Activated naive CD4-positive, alpha-beta T cell treated with anti-CD3 and anti-CD28 coated beads, Interleukin-2, amount 50 U/mL, for 16 hours (primary cell): ENCODE measurements around the gene MAP1B.

ENCODE experiments used
- DNase-seq: peaks from one replicate; pipeline ENCODE4 v3.0.0-alpha.2; 2020

MAP1B gene

DNA sequence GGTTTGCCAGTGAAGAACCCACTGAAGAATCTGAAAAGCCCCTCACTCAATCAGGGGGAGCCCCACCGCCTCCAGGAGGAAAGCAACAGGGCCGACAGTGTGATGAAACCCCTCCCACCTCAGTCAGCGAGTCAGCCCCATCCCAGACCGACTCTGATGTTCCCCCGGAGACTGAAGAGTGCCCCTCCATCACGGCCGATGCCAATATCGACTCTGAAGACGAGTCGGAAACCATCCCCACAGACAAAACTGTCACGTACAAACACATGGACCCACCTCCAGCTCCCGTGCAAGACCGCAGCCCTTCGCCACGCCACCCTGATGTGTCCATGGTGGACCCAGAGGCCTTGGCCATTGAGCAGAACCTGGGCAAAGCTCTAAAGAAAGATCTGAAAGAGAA, 92.4 kb downstream of the MAP1B start:
- no peak for DNase-seq

DNA sequence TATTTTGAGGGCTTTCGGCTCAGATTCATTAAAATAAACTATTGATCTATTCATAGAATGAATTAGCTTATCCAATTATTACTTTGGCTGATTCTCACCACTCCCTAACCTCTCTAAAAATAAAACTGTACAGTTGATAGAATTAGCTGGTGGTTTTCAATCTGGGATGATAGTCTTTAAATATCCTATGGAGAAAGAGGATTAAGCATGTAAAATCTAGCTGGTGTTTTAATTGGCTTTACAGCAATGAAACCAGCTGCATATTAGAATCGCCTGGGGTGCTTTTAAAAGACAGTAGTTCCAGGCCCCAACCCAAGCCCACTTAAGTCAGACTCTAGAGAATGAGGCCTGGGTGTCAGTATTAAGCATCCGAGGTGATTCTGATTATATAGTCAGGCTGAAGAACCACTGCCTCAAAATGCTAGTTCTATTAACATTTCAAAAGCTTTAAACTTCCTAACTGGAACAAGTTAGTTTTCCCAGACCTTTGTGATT, 95.1 kb downstream of the MAP1B start:
- DNase-seq, result no peak

- DNase-seq, result no peak
Observed at GRCh38 chr5:72203251-72203845, 96.1 kb downstream of the MAP1B start.

- no peak for DNase-seq
Observed at GRCh38 chr5:72204946-72205345, 97.7 kb downstream of the MAP1B start.

- no peak for DNase-seq
Observed at GRCh38 chr5:72205431-72206009, 98.2 kb downstream of the MAP1B start.

GRCh38 chr5:72206160-72206559, 98.9 kb downstream of the MAP1B start:
- DNase-seq, result no peak

DNA sequence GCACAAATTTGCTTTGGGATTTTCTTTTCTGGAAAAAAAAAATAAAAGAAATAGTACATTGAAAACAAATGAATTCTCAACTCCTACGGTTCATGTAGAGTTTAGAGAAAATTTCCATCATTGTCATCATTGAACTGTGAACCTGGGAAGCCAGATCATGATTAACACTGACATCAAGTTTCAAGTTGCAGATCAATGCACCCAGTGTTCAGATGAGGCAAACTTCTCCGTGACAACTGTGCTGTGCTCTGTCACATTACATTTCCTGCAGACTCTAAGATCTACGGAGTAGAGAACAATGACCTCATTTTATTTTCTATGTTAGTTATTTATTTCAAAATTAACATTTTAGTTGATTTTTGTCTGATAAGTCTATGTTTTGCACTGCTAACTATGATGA, 99.7 kb downstream of the MAP1B start:
- DNase-seq, result no peak

GRCh38 chr5:72208324-72208926, 101.2 kb downstream of the MAP1B start:
- DNase-seq, result no peak

GRCh38 chr5:72209147-72210115, 102.2 kb downstream of the MAP1B start:
- DNase-seq, result no peak

GRCh38 chr5:72210888-72211678, 103.8 kb downstream of the MAP1B start:
- DNase-seq, result no peak

DNA sequence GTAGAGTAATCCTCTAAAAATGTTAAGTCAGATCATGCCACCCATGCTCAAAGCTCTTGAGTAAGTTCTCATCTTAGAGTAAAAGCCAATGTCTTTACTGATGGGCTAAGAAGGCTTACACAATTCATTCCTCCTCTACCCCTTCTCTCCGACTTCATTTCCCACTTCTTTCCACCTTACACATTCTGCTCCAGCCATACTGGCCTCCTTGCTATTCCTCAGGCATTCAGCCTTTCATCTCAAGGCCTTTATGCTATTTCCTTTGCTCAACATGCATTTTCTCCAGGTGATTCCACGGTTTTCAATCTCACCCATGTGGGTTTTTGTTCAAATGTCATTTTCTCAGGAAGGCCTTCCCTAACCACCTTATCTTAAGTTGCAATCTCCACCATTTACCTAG, 104.9 kb downstream of the MAP1B start:
- DNase-seq, result no peak

DNA sequence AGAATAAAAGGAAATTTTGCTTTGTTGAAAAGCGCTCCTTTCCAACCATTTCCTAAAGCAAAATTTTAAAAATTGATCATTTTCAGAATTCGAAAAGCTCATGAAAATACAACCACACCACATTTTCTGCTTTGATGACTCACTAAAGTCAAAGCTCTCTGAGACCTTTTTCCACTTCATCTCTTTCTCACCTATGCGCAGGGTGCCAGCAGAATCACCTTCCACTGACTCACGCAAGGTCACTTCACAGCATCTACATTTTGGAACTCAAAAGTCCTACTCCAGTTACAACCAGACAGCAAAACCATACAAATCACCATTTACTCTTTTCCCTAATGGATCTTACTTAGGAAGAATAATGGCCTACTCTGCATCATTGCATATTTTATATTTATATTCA, 106.2 kb downstream of the MAP1B start:
- no peak for DNase-seq

GRCh38 chr5:72214168-72214567, 106.9 kb downstream of the MAP1B start:
- no peak for DNase-seq

DNA sequence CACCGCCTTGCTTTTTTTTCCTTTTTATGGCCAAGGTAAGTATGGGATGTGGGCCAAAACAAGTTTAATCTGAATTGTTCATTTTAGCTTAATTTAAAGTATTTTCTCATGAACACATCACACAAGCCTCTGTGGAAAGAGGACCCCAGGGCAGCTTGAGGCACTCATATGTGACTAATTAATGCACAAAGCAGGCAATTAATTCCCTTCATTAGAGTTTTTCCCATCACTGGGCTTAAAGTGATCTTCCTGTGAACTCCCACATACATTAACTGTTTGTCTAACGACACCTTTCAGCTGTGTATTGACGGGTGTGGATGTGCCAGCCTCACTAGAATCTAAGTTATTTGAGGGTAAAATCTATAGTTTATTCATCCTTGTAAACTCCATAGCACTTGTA, 109.5 kb downstream of the MAP1B start:
- DNase-seq, result no peak

DNA sequence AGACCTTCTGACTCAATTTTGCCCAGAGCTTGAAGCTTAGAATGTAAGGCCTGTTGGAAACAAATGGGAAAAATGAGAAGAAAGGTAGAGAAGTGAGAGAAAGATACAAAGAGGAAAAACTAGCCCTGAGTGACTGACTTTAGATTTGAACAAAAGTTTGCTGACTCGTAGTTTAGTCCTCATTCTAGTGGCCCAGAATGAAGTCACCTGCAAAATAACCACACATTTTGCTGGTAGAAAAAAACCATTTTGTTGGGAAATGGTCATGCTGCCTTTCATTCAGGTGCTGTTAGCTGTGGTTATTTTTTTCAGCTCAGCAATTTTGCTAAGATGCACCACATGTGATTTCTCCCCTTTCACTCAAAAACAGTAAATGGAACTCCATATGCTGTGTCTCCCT, 113.8 kb downstream of the MAP1B start:
- no peak for DNase-seq

DNA sequence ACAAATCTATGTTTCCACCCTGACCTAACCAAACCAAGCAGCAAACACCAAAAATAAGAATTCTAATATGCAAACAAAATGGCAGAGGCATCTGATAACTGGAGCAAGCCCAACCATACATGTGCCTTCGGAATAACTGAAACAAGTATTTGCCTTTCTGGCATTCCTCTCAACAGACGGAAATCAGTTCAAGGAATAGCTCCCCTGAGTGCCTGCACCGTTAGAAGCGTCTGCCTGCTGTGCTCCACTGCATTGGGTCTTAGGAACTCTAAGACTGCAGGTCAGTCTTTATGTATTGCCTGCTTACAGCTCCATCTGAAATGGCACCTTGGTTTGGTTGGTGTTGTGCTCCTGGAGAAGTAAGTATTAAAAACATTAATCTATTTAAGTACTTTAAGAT, 114.3 kb downstream of the MAP1B start:
- DNase-seq, result no peak

- no peak for DNase-seq
Observed at GRCh38 chr5:72222521-72222920, 115.2 kb downstream of the MAP1B start.

DNA sequence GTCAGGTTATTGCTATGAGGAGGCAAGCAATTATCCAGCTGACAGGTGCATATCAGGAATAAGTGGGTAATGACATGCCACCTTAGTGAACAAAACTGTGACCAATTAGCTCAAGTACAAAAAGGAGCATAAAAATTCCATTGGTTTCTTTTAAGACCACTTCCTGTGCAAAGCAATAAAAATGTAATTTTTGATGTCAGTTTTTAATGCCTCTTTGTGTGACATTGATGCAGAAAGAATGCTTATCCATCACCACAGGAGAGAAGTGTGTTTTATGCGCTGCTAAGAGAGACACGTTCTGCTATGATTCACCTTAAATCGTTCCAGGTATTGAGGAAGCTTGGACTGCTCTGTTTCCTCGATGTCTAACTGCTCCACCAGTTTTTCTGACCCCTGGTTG, 116.1 kb downstream of the MAP1B start:
- no peak for DNase-seq

DNA sequence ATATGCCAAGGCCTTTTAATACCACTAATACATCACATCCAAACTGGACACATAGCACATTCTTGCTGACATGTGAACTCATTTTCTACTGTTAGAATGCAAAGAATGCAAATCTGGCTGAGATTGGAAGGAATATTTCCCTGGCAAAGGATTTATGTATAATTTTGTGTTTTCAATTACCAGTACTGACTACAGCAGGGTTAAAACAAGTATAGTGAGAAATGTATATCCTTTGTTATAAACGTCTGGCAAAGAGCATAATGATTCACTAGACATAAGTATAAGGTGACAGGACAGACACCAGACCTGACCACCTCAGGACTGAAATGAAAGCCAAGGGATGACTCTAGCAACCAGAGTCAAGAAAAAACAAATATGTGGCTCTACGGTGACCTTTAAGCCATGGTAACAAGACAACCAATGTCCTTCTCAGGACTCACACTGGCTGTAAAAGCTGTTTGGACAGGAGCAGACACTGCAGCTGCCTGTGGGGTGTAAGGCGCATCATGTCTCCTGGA, 117.7 kb downstream of the MAP1B start:
- DNase-seq, result no peak

DNA sequence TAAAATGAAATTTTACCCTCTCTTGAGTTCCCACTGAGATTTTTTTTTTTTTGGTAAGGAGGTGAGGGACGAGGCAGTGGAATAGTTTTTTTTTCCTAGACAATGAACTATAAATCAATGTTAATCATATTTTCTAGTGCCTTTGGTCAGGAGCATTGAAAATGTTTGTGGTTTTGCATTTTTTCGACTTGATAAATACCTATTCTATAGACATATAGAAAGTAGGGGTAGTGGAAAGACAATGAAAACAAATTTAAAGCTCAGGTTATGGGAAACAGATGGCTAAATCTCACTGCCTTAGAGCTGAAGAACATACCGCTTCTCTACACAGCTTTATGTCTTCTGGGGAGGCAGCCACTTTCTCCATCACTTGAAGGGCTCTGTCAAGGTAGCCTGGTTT, 118.5 kb downstream of the MAP1B start:
- no peak for DNase-seq

GRCh38 chr5:72226950-72227349, 119.7 kb downstream of the MAP1B start:
- no peak for DNase-seq

- no peak for DNase-seq
Observed at GRCh38 chr5:72228960-72229359, 121.7 kb downstream of the MAP1B start.
